Stimulated activated CD8-positive, alpha-beta memory T cell treated with anti-CD3 and anti-CD28 coated beads, Interleukin-12 subunit alpha, Interleukin-12 subunit beta, amount 100 ng/mL, for 4 hours (primary cell): ENCODE results near the gene CITED4.
"Not testable (repeated sequence)": the region's sequence is repeated elsewhere in the genome, so short reads cannot be mapped to it uniquely, and the experiment has no call there.

Source experiments
- DNase-seq: peaks from one replicate; pipeline ENCODE4 v3.0.0-alpha.2; 2020; ENCODE audit warnings: low read depth

The CITED4 gene

GRCh38 chr1:40862008-40862863 lies at the start of gene CITED4:
CITED4 (minus strand) TSS chr1:40862363; CDS start chr1:40862127, 236 bp downstream.
- DNase-seq: peak; percentile 91

- DNase-seq: no peak
Measured at GRCh38 chr1:40911105-40911504, 48.9 kb upstream of the CITED4 start.

DNA sequence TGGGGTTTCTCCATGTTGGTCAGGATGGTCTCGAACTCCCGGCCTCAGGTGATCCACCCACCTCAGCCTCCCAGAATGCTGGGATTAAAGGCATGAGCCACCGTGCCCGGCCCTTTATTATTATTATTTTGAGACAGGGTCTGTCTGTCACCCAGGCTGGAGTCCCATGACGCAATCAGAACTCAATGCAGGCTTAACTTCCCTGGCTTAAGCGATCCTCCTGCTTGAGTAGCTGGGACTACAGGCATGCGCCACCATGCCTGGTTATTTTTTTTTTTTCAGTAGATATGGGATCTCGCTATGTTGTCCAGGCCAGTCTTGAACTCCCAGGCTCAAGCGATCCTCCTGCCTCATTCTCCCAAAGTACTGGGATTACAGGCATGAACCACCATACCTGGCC lies 47.1 kb upstream of the CITED4 start:
- DNase-seq: no peak

GRCh38 chr1:40908350-40908749 lies 46.2 kb upstream of the CITED4 start:
- DNase-seq: no peak

DNA sequence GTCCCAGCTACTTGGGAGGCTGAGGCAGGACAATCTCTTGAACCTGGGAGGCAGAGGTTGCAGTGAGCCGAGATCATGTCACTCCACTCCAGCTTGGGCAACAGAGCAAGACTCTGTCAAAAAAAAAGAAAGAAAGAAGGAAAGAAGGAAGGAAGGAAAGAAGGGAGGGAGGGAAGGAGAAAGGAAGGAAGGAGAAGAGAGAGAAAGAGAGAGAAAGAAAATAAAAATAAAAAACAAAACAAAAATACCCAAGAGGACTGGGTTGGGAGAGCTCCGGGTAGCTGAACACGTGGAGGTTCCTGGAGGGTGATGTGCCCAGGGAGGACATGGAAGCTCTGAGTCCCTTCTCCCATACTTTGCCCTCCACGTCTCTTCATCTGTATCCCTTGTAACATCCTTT lies 45.7 kb upstream of the CITED4 start:
- DNase-seq: no peak

DNA sequence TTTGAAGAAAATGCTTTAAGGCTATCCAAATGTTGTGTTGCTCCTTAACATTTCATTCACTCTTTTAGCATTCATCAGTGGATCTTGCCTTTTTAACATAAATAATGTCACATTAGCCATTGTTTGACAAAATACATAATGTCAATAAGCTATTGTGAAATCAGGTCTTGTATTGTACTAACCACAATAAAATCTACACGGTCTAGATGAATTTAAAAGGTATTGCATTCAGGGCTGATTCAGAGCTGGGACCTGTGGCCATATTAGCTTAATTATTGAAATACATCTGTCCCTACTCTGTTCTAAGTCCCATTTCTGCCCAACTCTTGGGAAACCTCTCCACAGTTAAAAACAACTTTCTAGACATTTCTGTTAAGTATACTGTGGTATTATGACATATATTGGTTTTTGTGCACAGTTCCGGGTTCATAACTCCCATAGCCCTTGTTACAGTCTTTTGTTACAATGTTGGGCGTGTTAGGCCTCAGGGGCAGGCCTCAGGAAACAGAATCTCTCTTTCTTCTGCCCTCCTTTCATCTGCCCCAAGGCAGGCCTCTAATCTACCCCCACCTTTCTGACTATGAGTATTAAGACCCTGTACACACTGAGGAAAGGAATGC lies 44.7 kb upstream of the CITED4 start:
- DNase-seq: no peak

GRCh38 chr1:40905061-40905460 lies 42.9 kb upstream of the CITED4 start:
- DNase-seq: no peak

- DNase-seq: no peak
Measured at GRCh38 chr1:40903106-40903505, 40.9 kb upstream of the CITED4 start.

GRCh38 chr1:40901886-40902852 lies 40.0 kb upstream of the CITED4 start:
- DNase-seq: no peak

DNA sequence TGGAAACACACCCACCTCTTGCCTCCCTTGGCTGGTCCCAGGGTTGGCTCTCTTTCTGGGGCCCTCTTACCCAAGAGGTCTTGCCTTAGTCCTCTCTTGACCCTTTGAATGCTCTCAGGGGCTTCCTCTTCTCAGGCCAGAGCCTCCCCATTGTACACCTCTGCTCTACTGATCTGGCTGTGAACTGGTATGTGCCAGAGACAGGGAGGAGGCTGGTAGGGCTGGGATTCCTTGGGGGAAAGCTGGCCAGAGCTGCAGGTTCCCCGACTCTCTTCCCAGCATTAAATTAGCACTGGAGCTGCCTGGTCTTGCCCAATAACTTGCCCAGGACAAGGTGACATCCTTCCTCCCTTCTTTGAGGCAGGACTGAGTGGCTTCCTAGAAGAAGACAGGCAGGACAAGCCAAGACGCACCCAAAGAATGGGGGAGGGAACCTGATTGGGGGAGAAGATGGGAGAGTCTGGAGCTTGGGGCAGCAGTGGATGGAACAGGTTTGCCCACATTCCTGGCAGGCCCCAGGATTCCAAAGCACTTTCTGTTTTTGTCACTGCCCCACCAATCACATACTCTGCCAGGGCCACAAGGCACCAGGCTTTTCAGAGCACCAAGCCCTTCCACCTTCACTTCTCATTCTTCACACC lies 37.2 kb upstream of the CITED4 start:
- no peak for DNase-seq

DNA sequence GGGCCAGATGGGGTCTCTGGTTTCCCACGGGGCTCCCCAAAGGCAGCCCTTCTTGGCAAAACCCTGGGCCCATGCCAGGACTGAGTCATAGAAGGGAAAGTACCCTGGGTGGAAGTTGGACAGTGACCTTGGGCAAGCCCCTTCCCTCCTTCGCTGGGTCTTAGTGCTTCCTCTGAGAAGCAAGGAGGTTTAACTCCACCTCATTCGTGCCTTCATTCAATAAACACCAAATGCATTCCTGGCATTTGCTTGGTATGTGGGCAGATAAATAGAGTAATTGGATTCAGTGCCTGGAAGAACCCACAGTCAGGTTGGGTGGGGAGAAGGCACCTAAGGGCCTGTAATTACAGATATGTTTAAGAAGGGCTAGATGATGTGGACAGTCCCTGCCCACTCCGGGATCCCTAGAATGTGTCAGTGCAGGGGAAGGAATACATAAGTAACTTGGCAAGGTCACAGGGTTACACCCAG lies 36.3 kb upstream of the CITED4 start:
- DNase-seq: no peak

- DNase-seq: no peak
Measured at GRCh38 chr1:40897513-40897912, 35.4 kb upstream of the CITED4 start.

DNA sequence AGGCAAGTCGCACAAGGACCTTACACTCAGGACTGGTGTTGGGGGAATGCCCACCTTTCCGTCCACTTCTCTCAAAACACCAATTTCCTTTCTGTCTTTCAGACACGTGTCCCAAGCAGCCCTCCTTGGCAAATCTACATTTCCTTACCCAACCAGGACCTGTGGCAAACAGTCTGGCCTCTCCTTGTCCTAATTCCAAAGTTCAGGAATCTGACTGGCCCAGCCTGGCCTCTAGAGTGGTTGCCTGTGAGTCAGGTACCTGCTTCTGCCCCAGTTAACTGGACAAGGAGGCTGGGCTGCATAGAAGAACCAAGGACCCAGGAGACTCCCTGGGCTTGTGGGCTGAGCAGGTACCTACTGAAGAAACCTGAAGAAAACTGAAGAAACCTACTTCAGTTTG lies 34.3 kb upstream of the CITED4 start:
- no peak for DNase-seq

GRCh38 chr1:40895601-40896000 lies 33.4 kb upstream of the CITED4 start:
- no peak for DNase-seq

DNA sequence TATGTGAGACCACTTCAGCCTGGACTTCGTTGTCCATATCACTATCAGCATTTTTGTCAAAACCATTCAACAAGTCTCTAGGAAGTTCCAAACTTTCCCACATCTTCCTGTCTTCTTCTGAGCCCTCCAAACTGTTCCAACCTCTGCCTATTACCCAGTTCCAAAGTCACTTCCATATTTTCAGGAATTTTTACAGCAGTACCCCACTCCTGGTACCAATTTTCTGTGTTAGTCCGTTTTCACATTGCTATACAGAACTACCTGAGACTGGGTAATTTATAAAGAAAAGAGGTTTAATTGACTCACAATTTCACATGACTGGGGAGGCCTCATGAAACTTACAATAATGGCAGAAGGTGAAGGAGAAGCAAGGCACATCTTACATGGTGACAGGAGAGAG lies 32.7 kb upstream of the CITED4 start:
- not testable (repeated sequence) for DNase-seq

DNA sequence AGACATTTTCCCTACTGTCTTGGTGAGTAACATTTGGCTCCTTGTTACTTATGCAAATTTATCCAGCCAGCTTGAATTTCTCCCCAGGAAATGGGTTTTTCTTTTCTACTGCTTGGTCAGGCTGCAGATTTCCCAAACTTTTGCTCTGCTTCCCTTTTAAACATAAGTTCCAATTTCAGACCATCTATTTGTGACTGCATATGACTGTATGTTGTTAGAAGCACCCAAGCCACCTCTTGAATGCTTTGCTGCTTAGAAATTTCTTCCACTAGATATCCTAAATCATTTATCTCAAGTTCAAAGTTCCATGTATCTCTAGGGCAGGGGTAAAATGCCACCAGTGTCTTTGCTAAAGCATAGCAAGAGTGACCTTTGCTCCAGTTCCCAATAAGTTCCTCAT lies 32.3 kb upstream of the CITED4 start:
- no peak for DNase-seq

DNA sequence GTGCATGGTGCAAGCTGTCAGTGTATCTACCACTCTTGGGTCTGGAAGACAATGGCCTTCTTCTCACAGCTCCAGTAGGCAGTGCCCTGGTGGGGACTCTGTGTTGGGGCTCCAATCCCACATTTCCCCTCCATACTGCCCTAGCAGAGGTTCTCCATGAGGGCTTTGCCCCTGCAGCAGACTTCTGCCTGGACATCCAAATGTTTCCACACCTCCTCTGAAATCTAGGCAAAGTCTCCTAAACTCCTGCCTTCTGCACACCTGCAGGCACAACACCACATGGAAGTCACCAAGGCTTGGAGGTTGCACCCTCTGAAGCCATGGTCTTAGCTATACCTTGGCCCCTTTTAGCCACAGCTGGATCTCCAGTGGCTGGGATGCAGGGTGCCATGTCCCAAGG lies 31.8 kb upstream of the CITED4 start:
- DNase-seq: no peak

DNA sequence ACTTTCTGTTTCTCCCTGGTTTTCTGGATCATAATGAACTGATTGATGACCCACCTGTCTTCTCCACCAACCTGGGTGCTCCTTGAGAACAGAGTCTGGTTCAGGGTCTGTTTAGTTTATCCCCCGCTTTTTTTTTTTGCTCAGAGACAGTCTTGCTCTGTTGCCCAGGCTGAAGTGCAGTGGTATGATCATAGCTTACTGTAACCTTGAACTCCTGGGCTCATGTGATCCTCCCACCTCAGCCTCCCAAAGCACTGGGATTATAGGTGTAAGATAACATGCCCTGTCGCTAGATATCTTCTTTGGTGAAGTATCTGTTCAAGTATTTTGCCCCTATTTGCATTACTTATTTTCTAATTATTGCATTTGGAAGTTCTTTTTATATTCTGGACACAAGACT lies 30.2 kb upstream of the CITED4 start:
- no peak for DNase-seq

DNA sequence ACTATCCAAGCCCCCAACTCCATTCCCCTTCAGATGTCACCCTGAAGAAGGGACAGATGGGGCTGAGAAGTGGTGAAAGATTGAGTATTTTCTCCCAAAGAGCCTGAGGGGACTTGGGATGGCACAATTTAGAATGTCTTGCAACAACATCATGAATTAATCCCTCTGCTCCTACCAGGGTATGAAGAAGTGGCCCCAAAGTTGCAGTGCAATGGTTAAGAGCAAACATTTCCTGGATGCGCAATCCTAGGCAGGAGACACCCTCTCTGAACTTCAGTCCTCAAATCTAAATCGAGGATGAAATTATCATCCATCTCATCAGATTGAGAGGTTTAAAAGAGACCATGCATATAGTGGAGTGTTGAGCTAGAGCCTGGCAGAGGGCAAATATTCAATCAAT lies 28.6 kb upstream of the CITED4 start:
- no peak for DNase-seq

GRCh38 chr1:40887652-40888051 lies 25.5 kb upstream of the CITED4 start:
- DNase-seq: no peak

DNA sequence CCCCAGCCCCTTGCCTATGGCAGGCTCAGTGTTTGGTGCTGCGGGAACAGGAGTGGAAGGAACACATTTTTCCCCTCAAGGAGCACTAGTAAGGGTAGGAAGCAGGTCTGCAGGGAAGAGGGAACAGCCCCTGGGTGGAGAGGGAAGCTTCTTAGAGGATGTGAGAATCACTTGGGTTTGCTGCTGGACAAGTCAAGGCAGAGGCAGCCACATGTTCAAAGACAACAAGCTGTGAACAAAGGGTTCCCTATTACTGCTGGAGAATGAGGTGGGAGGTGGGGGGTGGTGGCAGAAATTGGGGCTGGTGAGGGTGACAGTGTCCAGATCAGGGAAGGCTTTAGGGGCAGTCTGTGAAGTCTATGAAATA lies 24.8 kb upstream of the CITED4 start:
- no peak for DNase-seq
